ENCODE results near the gene LRCH3.
"Not testable (repeated sequence)": the region's sequence is repeated elsewhere in the genome, so short reads cannot be mapped to it uniquely, and the experiment has no call there.

The LRCH3 gene

GRCh38 chr3:197886052-197886451 lies 95.0 kb downstream of the LRCH3 start:
- not testable (repeated sequence) for DNase-seq (ENCODE audit: low spot score)

GRCh38 chr3:197887430-197888053 lies 96.5 kb downstream of the LRCH3 start:
- not testable (repeated sequence) for DNase-seq (ENCODE audit: low spot score)

- no peak for DNase-seq (ENCODE audit: low spot score)
These were observed 97.5 kb downstream of the LRCH3 start for GRCh38 chr3:197888511-197888910.

DNA sequence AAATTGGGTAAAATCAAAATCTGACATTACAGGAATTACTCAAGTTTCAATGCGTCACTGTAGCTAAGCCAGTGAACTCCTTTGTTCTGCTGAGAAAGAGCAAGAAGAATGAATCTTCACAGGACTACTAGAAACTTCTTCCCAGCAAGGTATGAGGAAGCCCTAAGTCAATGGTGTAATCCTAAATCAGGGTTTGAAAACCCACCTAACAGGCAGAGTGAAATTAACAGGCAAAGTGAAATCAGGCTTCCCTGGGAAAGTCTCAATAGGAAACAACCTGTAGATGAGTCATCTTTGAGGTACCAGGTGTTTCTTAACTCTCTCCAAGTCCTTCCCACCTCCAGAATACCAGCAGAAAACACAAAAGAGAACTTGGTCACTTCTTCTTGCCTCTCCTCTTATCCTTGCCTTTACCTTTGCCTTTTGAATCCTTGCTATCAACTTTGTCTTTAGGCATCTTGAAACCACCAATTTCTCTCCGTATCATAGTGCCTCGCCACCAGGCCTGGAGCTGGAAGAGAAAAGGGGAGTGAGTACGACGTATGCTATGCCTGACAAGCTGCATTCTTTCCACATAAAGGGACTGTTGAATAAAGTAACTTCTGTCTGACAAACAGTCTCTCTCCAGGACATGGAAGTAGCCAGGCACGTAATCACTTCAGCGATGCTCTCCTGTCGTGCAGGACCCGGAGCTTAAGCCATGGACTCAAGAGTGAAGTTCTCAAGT lies 98.3 kb downstream of the LRCH3 start:
- no peak for DNase-seq (ENCODE audit: low spot score)

DNA sequence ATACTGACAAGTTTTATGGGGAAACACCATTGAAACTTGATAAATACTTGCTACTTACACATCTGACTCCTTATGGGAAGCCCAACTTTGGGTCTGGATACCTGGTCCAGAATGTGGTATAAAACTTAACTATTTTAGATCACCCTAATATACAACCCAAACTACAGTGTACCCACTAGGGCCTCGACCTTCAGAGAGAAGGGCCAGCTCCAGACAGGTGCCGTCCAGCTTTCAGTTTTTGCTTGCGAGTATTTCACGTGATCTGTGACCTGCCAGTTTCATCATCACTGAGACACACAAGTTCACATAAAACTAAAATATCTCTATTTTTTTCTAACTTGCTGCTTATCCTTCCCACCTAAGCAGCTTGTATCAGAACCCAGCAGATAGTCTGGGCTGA lies 99.6 kb downstream of the LRCH3 start:
- no peak for DNase-seq (ENCODE audit: low spot score)

DNA sequence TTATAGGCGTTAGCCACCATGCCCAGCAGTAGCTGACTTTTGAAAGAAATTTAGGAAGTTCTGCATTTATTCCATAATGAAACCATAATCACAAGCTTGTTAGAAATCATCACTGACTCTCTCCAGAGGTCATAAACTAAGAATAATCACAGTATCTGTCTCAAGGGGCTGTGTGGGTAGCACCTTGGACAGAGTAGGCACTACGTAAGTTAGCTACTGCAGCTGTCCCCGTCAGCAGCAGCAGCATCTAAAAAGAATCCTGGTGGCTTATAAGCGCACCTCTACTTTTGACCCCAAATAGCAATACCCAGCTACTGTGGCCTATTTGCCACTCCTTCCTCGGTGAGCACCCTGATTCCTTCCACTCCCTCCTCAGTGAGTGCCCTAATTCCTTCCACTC lies 101.1 kb downstream of the LRCH3 start:
- DNase-seq (ENCODE audit: low spot score): no peak

- DNase-seq (ENCODE audit: low spot score): no peak
These were observed 105.4 kb downstream of the LRCH3 start for GRCh38 chr3:197896421-197896820.

DNA sequence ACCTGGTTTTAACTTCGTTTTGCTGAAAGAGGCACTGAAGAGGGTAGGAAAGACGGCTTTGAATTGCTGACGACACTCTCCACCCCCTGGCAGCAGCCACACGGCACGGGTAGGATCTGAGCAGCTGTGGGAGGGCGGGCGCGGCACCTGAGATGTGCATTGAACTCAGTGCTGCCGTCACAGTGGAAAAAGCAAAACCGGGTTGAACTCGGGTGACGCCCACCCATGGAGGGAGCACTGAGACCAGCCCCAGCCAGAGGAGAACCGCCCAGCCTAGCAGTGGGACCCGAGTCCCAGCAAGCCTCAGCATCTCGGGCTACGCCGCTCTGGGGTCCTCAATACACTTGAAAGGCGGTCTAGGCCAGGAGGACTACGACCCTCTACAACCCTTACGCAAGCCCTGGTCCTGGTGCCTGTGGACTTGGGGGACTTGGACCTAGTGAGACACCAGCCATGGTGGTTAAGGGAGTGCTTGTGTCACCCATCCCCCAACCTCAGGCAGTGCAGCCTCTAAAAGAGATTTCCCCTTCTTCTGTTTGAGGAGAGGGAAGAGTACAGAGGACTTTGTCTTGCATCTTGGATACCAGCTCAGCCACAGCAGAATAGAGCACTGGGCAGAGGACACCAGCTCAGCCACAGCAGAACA lies 108.9 kb downstream of the LRCH3 start:
- no peak for DNase-seq (ENCODE audit: low spot score)

GRCh38 chr3:197901626-197902025 lies 110.6 kb downstream of the LRCH3 start:
- DNase-seq (ENCODE audit: low spot score): no peak

DNA sequence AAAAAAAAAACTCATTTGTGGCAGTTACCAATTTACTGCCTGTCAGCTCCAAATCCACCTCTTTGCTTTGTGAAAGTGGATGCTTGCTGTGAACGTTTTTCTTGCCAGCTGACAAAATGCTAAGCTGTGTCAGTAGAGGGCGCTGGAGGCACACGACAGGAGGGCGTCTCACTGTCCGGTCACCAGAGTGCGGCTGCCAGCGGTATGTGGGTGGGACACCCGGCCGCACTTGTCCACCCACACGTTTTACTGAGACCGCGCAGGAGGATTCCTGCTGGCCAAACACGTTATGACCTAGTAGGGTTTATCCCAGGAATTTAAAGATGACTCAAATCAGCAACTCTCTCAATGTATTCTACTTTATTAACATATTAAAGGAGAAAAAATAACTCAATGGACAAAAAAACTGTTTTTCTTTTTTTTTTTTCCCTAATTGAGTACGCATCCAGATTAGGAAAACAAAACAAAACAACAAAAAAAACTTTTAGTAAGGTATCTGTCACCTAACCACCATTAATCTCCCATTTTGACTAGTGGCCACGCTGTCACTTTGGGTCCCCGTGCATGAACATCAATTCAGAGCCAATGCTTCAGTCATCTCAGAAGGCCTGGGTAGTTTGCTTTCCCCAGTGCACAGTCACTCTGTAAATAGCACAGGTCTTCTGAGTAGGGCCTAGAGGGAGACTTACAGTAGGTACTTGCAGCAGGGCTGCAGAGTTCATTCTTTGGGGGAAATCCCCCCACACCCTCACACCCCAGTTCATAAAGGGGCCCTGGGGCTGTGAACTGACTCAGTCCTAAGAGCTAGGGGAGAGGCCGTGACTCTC lies 115.2 kb downstream of the LRCH3 start:
- peak; percentile 84 for DNase-seq (ENCODE audit: low spot score)

DNA sequence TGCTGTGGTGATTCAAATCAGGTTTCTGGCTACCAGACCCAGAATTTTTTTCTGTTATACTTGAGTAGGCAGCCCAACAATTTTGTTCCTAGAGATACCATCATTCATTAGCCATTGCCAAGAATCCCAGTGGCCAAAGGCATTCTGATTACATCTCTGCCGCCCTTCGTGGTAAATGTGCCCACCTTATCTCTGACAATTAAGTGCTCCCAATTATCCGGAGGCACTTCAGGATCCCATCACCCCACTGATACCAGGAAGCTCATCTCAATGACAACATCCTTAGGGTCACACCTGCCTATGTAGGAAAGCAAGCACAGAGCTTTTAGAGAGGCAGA lies 115.8 kb downstream of the LRCH3 start:
- no peak for DNase-seq (ENCODE audit: low spot score)

GRCh38 chr3:197907196-197907595 lies 116.1 kb downstream of the LRCH3 start:
- DNase-seq (ENCODE audit: low spot score): no peak

- DNase-seq (ENCODE audit: low spot score): not testable (repeated sequence)
These were observed 117.5 kb downstream of the LRCH3 start for GRCh38 chr3:197908550-197908949.

DNA sequence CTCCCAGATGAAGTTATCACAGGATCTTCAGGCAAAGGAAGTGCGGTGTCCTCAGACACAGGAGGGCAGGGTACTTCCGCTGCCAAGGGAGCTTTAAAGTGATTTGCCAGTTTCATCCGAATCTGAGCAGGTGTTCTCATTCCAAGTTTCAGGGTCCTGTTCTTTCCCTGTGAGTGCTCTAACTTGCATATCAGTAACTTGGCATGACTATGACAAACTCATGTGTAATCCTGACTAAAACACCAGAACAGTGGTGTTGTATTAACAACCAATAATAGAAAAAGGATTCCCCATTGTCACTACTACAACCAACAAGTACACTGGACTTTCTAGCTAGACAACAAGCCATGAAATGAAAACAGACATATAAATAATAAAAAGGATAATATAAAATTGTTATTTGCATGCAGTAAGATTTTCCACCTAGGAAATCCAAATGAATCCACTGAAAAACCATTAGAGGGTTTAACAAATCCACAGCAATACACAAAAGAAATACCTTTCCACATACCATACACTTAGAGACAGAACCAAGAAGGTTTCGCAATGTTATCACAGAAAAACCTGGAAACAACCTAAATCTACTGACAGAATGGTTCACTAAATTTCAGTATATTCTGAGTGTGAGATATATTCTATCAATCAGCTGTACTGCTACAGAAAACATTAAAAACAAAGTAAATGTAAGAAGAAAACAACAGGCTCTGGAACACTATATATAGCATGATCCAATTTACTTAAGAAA lies 118.1 kb downstream of the LRCH3 start:
- DNase-seq (ENCODE audit: low spot score): no peak

- no peak for DNase-seq (ENCODE audit: low spot score)
These were observed 121.9 kb downstream of the LRCH3 start for GRCh38 chr3:197912741-197913476.

DNA sequence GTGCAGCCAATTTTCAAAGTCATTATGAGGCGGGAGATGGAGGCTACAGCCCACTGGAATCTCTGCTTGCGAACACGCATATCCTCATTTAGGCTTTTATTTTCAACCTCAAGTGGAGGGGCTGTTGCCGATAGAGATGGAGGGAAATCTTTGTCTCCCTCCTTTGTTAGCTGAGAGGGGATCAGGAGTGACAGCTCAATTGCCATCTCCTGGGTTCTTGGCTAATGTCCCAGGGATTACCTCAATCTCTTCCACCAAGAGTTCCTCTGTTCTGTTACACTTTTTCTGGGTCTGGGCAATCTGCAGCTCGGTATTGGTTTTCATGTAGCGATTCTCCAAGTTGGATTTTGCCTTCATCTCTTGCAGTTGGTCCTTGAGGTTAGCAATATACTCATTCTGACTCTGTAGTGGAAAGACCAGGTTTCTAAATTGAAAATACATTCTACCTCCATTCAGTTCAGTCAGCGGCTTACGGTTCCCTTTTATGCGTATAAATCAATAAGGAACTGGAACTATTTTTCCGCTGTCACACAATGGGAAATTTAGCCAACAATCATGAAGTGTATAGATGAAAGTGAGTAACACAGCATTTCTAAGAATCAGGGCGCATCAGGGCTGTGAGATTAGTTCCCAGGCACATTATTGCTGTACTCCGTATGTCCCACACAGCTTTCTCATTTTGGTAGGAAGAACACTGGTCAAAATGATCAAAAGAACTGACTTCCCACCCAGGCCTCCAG lies 122.8 kb downstream of the LRCH3 start:
- DNase-seq (ENCODE audit: low spot score): no peak

DNA sequence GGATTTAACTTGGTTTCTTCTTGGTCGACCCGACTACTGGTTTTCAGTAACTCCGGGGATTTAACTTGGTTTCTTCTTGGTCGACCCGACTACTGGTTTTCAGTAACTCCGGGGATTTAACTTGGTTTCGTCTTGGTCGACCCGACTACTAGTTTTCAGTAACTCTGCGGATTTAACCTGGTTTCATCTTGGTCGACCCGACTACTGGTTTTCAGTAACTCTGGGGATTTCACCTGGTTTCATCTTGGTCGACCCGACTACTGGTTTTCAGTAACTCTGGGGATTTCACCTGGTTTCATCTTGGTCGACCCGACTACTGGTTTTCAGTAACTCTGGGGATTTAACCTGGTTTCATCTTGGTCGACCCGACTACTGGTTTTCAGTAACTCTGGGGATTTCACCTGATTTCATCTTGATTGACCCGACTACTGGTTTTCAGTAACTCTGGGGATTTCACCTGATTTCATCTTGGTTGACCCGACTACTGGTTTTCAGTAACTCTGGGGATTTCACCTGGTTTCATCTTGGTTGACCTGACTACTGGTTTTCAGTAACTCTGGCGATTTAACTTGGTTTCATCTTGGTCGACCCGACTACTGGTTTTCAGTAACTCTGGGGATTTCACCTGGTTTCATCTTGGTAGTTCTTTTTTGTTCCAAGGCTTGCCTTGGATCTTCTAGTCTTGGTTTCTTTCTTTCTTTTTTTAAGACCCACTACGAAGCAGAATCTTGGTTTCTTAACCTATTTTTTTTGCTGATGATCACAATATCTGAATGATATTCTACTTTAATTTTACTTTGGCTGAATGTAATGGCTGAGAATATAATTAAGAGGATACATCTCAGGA lies 130.6 kb downstream of the LRCH3 start:
- DNase-seq (ENCODE audit: low spot score): not testable (repeated sequence)

DNA sequence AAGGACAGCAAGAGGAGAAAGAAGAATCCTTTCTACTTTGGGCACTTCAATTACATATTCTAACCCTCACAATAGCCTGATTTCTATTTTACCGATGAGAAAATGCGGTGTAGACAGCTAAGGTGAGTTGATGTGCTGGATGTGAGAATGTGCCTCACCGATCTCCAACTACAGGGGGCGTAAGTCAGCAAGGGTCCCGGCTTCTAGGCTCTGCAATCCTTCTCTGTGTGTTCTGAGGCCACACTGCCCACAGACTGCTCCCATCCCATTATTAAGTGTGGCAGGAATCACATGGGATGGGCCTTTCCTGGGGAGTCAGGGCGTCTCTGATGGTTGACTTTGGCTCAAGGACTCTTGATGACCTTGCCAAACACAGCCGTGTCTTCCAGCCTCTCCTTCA lies 135.4 kb downstream of the LRCH3 start:
- DNase-seq (ENCODE audit: low spot score): peak; percentile 46

DNA sequence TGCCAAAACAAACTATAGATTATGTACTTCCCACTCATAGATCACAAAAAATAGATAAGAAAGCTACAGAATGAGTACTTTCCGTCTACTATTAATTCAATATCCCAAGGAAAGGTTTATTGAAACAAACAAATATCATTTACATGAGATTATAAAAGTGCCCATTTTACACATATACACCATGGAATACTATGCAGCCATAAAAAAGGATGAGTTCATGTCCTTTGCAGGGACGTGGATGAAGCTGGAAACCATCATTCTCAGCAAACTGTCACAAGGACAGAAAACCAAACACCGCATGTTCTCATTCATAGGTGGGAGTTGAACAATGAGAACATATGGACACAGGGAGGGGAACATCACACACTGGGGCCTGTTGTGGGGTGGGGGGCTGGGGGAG lies 136.5 kb downstream of the LRCH3 start:
- DNase-seq (ENCODE audit: low spot score): not testable (repeated sequence)
